OCI-LY7 (cell line): ENCODE measurements around the gene MCRIP2. TPM values are rescaled to one million over a fixed set of nuclear protein-coding genes. Genes with fewer than 3 reads are reported as not detected.

ENCODE experiments used
- BruUV-seq: library from RNA; stranded (reverse); fragments of 400-500 nt; replicated peaks from 2 replicates; lab custom pipeline; 2021; lab: Mats Ljungman, UMichigan
- CTCF ChIA-PET: fragments of 300-600 bp; sonication (Branson Sonifier 250); formaldehyde crosslinking; loops from one replicate; lab custom pipeline; 2022; ENCODE audit warnings: antibody characterized with exemption; ENCODE audit not compliant: unreplicated experiment; lab: Charles Lee
- POLR2A ChIA-PET: fragments of 300-600 bp; sonication (Branson Sonifier 250); formaldehyde crosslinking; loops from one replicate; lab custom pipeline; 2022; ENCODE audit warnings: antibody characterized with exemption; lab: Charles Lee
- DNase-seq: peaks from one replicate; pipeline ENCODE4 v3.0.0-alpha.2; 2015; ENCODE audit warnings: low spot score
- H2AFZ ChIP-seq: fragments of 200-600 bp; sonication (generic), shearing (Covaris generic); 2 replicates; pipeline ENCODE4 v1.6.1; 2014; ENCODE audit warnings: mild to moderate bottlenecking, antibody characterized with exemption, low read length, moderate library complexity
- H3K27ac ChIP-seq: fragments of 200-600 bp; sonication (generic); 2 replicates; pipeline ENCODE4 v1.5.1; 2014; ENCODE audit warnings: mixed run types, low read depth, mild to moderate bottlenecking, moderate library complexity, low read length, inconsistent platforms; ENCODE audit not compliant: poor library complexity, severe bottlenecking
- H3K36me3 ChIP-seq: fragments of 200-600 bp; sonication (generic); 2 replicates; pipeline ENCODE4 v1.6.1; 2014; ENCODE audit warnings: mild to moderate bottlenecking, antibody characterized with exemption, low read length, moderate library complexity, mixed read lengths; ENCODE audit not compliant: insufficient read depth
- H3K4me1 ChIP-seq: fragments of 200-600 bp; sonication (generic); 2 replicates; pipeline ENCODE4 v1.5.1; 2014; ENCODE audit warnings: mild to moderate bottlenecking, low read length; ENCODE audit not compliant: insufficient read depth, poor library complexity, severe bottlenecking
- H3K4me2 ChIP-seq: fragments of 200-600 bp; sonication (generic); 2 replicates; pipeline ENCODE4 v1.6.1; 2014; ENCODE audit warnings: mild to moderate bottlenecking, low read length
- H3K4me3 ChIP-seq: fragments of 200-600 bp; sonication (generic); 2 replicates; pipeline ENCODE4 v1.5.1; 2014; ENCODE audit warnings: mild to moderate bottlenecking, low read depth, low read length; ENCODE audit not compliant: poor library complexity, severe bottlenecking
- H3K79me2 ChIP-seq: fragments of 200-600 bp; sonication (generic); 2 replicates; pipeline ENCODE4 v1.6.1; 2016; ENCODE audit warnings: low read depth, mild to moderate bottlenecking, low read length, moderate library complexity, mixed read lengths; ENCODE audit not compliant: insufficient read depth
- H3K9me2 ChIP-seq: fragments of 200-600 bp; sonication (generic); 2 replicates; pipeline ENCODE4 v1.6.1; 2016; ENCODE audit warnings: mild to moderate bottlenecking, low read length, mixed read lengths; ENCODE audit not compliant: insufficient read depth
- H3K9me3 ChIP-seq: fragments of 200-600 bp; sonication (generic); 2 replicates; pipeline ENCODE4 v1.6.1; 2014; ENCODE audit warnings: mild to moderate bottlenecking, mixed run types, low read length, mixed read lengths
- H4K20me1 ChIP-seq: fragments of 200-600 bp; sonication (generic); 2 replicates; pipeline ENCODE4 v1.6.1; 2014; ENCODE audit warnings: mild to moderate bottlenecking, antibody characterized with exemption, low read length, moderate library complexity, mixed read lengths; ENCODE audit not compliant: insufficient read depth
- CTCF ChIP-seq: fragments of 200-600 bp; sonication (generic); conservative IDR thresholded peaks from 2 replicates; pipeline ENCODE4 v1.5.1; 2014; ENCODE audit warnings: mild to moderate bottlenecking, antibody characterized with exemption, low read length, moderate library complexity, mixed read lengths
- EZH2phosphoT487 ChIP-seq: fragments of 200-600 bp; sonication (generic); IDR thresholded peaks from 2 replicates; pipeline ENCODE4 v1.6.1; 2018; ENCODE audit warnings: low read depth, borderline replicate concordance, mild to moderate bottlenecking, mixed run types, antibody characterized with exemption, low read length, moderate library complexity, mixed read lengths
- intact Hi-C: fragments of 100-400 bp; cut with micrococcal nuclease; formaldehyde crosslinking; loops from one replicate; pipeline ENCODE4 v1.10.0; 2022; ENCODE audit not compliant: unreplicated experiment
- total RNA-seq, 2 experiments: library from RNA; depleted of rRNA in 1 of 2; stranded (reverse); fragments of >200 nt in 1 of 2; shearing (Covaris generic) in 1 of 2; gene quantifications; 2 replicates each; pipeline ENCODE4 v1.2.3, GENCODE V29; 2014 to 2022

MCRIP2 gene
- total RNA-seq, 2 experiments from 2014 or later: 62.8 to 64.1 TPM

- ChIA-PET CTCF (no interaction called here), POLR2A (no interaction called here)
- H3K27ac ChIP-seq: no peak overlapping the region
- BruUV-seq: no TSS peak
- H2AFZ ChIP-seq: no peak overlapping the region
- H3K4me3 ChIP-seq: no peak overlapping the region
- intact Hi-C loops: no loop called here
- no peaks in the 10 kb centered on the region for H3K9me2 ChIP-seq
- no peaks in the 10 kb centered on the region; the same call in 1 of the 2 replicates for H3K36me3 ChIP-seq
- peaks cover 35% of the 10 kb centered on the region for H3K4me1 ChIP-seq
- DNase-seq: no peak
- no peak overlapping the region for H3K4me2 ChIP-seq
- no peaks in the 10 kb centered on the region for H4K20me1 ChIP-seq
- TF ChIP-seq CTCF (no peak), EZH2phosphoT487 (no peak)
- H3K9me3 ChIP-seq: no peaks in the 10 kb centered on the region
- H3K79me2 ChIP-seq: no peaks in the 10 kb centered on the region; the same call in 1 of the 2 replicates
Observed at GRCh38 chr16:644556-644955, 2.9 kb downstream of the MCRIP2 start.

- ChIA-PET POLR2A (no interaction called here), CTCF (no interaction called here)
- Histone ChIP-seq H2AFZ (no peak overlapping the region), H3K9me2 (no peaks in the 10 kb centered on the region), H4K20me1 (no peaks in the 10 kb centered on the region), H3K4me1 (peaks cover 37% of the 10 kb centered on the region), H3K4me3 (no peak overlapping the region), H3K4me2 (no peak overlapping the region), H3K79me2 (peaks cover 4% of the 10 kb centered on the region; the same call in 1 of the 2 replicates), H3K36me3 (no peaks in the 10 kb centered on the region; the same call in 1 of the 2 replicates), H3K27ac (no peak overlapping the region), H3K9me3 (no peaks in the 10 kb centered on the region)
- BruUV-seq: no TSS peak
- intact Hi-C loops: no loop called here
- TF ChIP-seq EZH2phosphoT487: no peak
- DNase-seq: no peak
Observed at GRCh38 chr16:645852-646678, 4.4 kb downstream of the MCRIP2 start.

- TF ChIP-seq EZH2phosphoT487: no peak
- TF ChIP-seq CTCF: no peak
- no peaks in the 10 kb centered on the region for H3K9me2 ChIP-seq
- H3K4me2 ChIP-seq: no peak overlapping the region
- no peak overlapping the region for H3K27ac ChIP-seq
- ChIA-PET CTCF (no interaction called here), POLR2A (no interaction called here)
- no peaks in the 10 kb centered on the region; the same call in 1 of the 2 replicates for H3K36me3 ChIP-seq
- H3K4me3 ChIP-seq: no peak overlapping the region
- H4K20me1 ChIP-seq: no peaks in the 10 kb centered on the region
- DNase-seq: no peak
- peaks cover 32% of the 10 kb centered on the region for H3K4me1 ChIP-seq
- H2AFZ ChIP-seq: no peak overlapping the region
- no peaks in the 10 kb centered on the region for H3K9me3 ChIP-seq
- BruUV-seq: no TSS peak
- intact Hi-C loops: no loop called here
- H3K79me2 ChIP-seq: peaks cover 4% of the 10 kb centered on the region; the same call in 1 of the 2 replicates
Observed at GRCh38 chr16:646679-647172, 5.1 kb downstream of the MCRIP2 start.
